H9 (cell line): ENCODE results near the gene ADRM1. TPM values are rescaled to one million over a fixed set of nuclear protein-coding genes. Genes with fewer than 3 reads are reported as not detected.

Experiments used
- DNase-seq: peaks from one replicate; pipeline ENCODE4 v3.0.0-alpha.2; 2017
- H2AFZ ChIP-seq: one replicate; pipeline ENCODE4 v1.6.1; 2013; ENCODE audit warnings: mild to moderate bottlenecking, low read length, control low read depth, moderate library complexity
- H2AK5ac ChIP-seq: 2 replicates; pipeline ENCODE4 v1.6.1; 2013; ENCODE audit warnings: low read length, control low read depth, mixed read lengths; ENCODE audit not compliant: insufficient read length
- H2BK120ac ChIP-seq: one replicate; pipeline ENCODE4 v1.6.1; 2013; ENCODE audit warnings: low read depth, mild to moderate bottlenecking, low read length, control low read depth, inconsistent platforms; ENCODE audit not compliant: poor library complexity, severe bottlenecking
- H2BK12ac ChIP-seq: 2 replicates; pipeline ENCODE4 v1.6.1; 2013; ENCODE audit warnings: low read length, control low read depth, mixed read lengths, low read depth; ENCODE audit not compliant: insufficient read length
- H2BK15ac ChIP-seq: 2 replicates; pipeline ENCODE4 v1.6.1; 2013; ENCODE audit warnings: low read depth, low read length, control low read depth
- H2BK20ac ChIP-seq: one replicate; pipeline ENCODE4 v1.6.1; 2013; ENCODE audit warnings: low read depth, mild to moderate bottlenecking, low read length, control low read depth, inconsistent platforms; ENCODE audit not compliant: poor library complexity, severe bottlenecking
- H2BK5ac ChIP-seq: 2 replicates; pipeline ENCODE4 v1.6.1; 2013; ENCODE audit warnings: low read length, control low read depth, mixed read lengths; ENCODE audit not compliant: insufficient read length
- H3K14ac ChIP-seq: 2 replicates; pipeline ENCODE4 v1.6.1; 2013; ENCODE audit warnings: low read length, control low read depth; ENCODE audit not compliant: insufficient read depth
- H3K18ac ChIP-seq: 2 replicates; pipeline ENCODE4 v1.6.1; 2013; ENCODE audit warnings: low read depth, mild to moderate bottlenecking, mixed read lengths, low read length, control low read depth; ENCODE audit not compliant: insufficient read length
- H3K23ac ChIP-seq: 2 replicates; pipeline ENCODE4 v1.6.1; 2013; ENCODE audit warnings: low read length, control low read depth, mixed read lengths, low read depth; ENCODE audit not compliant: insufficient read length
- H3K23me2 ChIP-seq: 2 replicates; pipeline ENCODE4 v1.6.1; 2013; ENCODE audit warnings: low read depth, mild to moderate bottlenecking, mixed read lengths, low read length, control low read depth; ENCODE audit not compliant: insufficient read length, poor library complexity, severe bottlenecking
- H3K27ac ChIP-seq: 2 replicates; pipeline ENCODE4 v1.5.1; 2013; ENCODE audit warnings: low read length, control low read depth, mixed read lengths, low read depth; ENCODE audit not compliant: insufficient read length
- H3K27me3 ChIP-seq: 2 replicates; pipeline ENCODE4 v1.6.1; 2013; ENCODE audit warnings: low read length, control low read depth, inconsistent platforms; ENCODE audit not compliant: insufficient read depth
- H3K4ac ChIP-seq: 2 replicates; pipeline ENCODE4 v1.6.1; 2013; ENCODE audit warnings: low read depth, mild to moderate bottlenecking, control low read depth, inconsistent platforms, low read length, moderate library complexity
- H3K4me1 ChIP-seq: 2 replicates; pipeline ENCODE4 v1.6.1; 2013; ENCODE audit warnings: low read length, control low read depth, inconsistent platforms; ENCODE audit not compliant: insufficient read depth
- H3K4me2 ChIP-seq: 2 replicates; pipeline ENCODE4 v1.6.1; 2013; ENCODE audit warnings: low read length, control low read depth, mixed read lengths; ENCODE audit not compliant: insufficient read length, insufficient read depth
- H3K56ac ChIP-seq: 2 replicates; pipeline ENCODE4 v1.6.1; 2013; ENCODE audit warnings: low read depth, mild to moderate bottlenecking, mixed read lengths, low read length, control low read depth; ENCODE audit not compliant: insufficient read length
- H3K79me1 ChIP-seq: 2 replicates; pipeline ENCODE4 v1.6.1; 2013; ENCODE audit warnings: low read depth, mild to moderate bottlenecking, moderate library complexity, low read length, control low read depth, inconsistent platforms; ENCODE audit not compliant: insufficient read depth, poor library complexity, severe bottlenecking
- H3K79me2 ChIP-seq: 2 replicates; pipeline ENCODE4 v1.6.1; 2013; ENCODE audit warnings: low read length, control low read depth, inconsistent platforms; ENCODE audit not compliant: insufficient read depth
- H3K9ac ChIP-seq: 2 replicates; pipeline ENCODE4 v1.6.1; 2013; ENCODE audit warnings: low read length, control low read depth, mixed read lengths; ENCODE audit not compliant: insufficient read length; ENCODE audit errors: extremely low read depth
- H3K9me3 ChIP-seq: one replicate; pipeline ENCODE4 v1.6.1; 2013; ENCODE audit warnings: low read depth, low read length, inconsistent platforms; ENCODE audit not compliant: control insufficient read depth
- H3T11ph ChIP-seq: one replicate; pipeline ENCODE4 v1.6.1; 2013; ENCODE audit warnings: mild to moderate bottlenecking, low read length, control low read depth, inconsistent platforms
- H4K20me1 ChIP-seq: one replicate; pipeline ENCODE4 v1.6.1; 2013; ENCODE audit not compliant: control insufficient read depth, insufficient read length, insufficient read depth
- H4K5ac ChIP-seq: 2 replicates; pipeline ENCODE4 v1.6.1; 2013; ENCODE audit warnings: low read depth, mild to moderate bottlenecking, mixed read lengths, low read length, control low read depth; ENCODE audit not compliant: insufficient read length
- H4K8ac ChIP-seq: replicated peaks from 2 replicates; pipeline ENCODE4 v1.6.1; 2013; ENCODE audit warnings: low read length, control low read depth, mixed read lengths, low read depth; ENCODE audit not compliant: insufficient read length
- H4K91ac ChIP-seq: 2 replicates; pipeline ENCODE4 v1.6.1; 2013; ENCODE audit warnings: low read depth, mild to moderate bottlenecking, moderate library complexity, mixed read lengths, low read length, control low read depth; ENCODE audit not compliant: insufficient read length
- H3K27ac Mint-ChIP-seq, 3 experiments: 2 replicates in 2 of 3; 3 replicates in 1 of 3; pipeline ENCODE4 v1.8.0; 2020 to 2021; ENCODE audit warnings: mixed read lengths in 3 of 3, mild to moderate bottlenecking in 1 of 3, moderate library complexity in 1 of 3
- H3K27me3 Mint-ChIP-seq: 2 replicates; pipeline ENCODE4 v1.8.0; 2021; ENCODE audit warnings: low read depth, mild to moderate bottlenecking, moderate library complexity, mixed read lengths
- H3K36me3 Mint-ChIP-seq, 3 experiments: 2 replicates in 2 of 3; 3 replicates in 1 of 3; pipeline ENCODE4 v1.8.0; 2020 to 2021; ENCODE audit warnings: low read depth in 3 of 3, mixed read lengths in 3 of 3; ENCODE audit not compliant: insufficient read depth in 1 of 3
- H3K4me1 Mint-ChIP-seq, 2 experiments: 2 replicates each; pipeline ENCODE4 v1.8.0; 2020; ENCODE audit warnings: mixed read lengths in 2 of 2
- H3K4me3 Mint-ChIP-seq, 2 experiments: 2 replicates in 1 of 2; 3 replicates in 1 of 2; pipeline ENCODE4 v1.8.0; 2020 to 2021; ENCODE audit warnings: mild to moderate bottlenecking in 2 of 2, mixed read lengths in 2 of 2, moderate library complexity in 1 of 2
- H3K9me3 Mint-ChIP-seq, 2 experiments: 2 replicates in 1 of 2; 3 replicates in 1 of 2; pipeline ENCODE4 v1.8.0; 2020; ENCODE audit warnings: mild to moderate bottlenecking in 2 of 2, mixed read lengths in 2 of 2, moderate library complexity in 1 of 2
- CTCF ChIP-seq: fragments of 200-600 bp; sonication (generic); conservative IDR thresholded peaks from 3 replicates; pipeline ENCODE4 v1.8.0; 2021; ENCODE audit warnings: antibody characterized with exemption, mild to moderate bottlenecking
- WGBS: extraction: QIAGEN DNeasy Blood & Tissue Kit; methylation state at CpG from one replicate; pipeline ENCODE4 v1.1.7; 2013; ENCODE audit warnings: missing lambda C conversion rate, low lambda C conversion rate, mixed read lengths; ENCODE audit not compliant: insufficient read length; ENCODE audit errors: extremely low coverage; 5-methylcytosine and 5-hydroxymethylcytosine counted together
- total RNA-seq: library from RNA; stranded (reverse); gene quantifications from 2 replicates; pipeline ENCODE4 v1.2.1, GENCODE V29; 2021

ADRM1 gene
- total RNA-seq, 1 experiment from 2014 or later = 153 TPM

GRCh38 chr20:62299666-62300236 is 3.0 kb upstream of the ADRM1 start:
- Mint-ChIP-seq H3K4me1 (peaks cover 7 to 15% of the 10 kb centered on the region in 2 experiments), H3K27ac (peak overlapping the region in 1 of 3 experiments; percentile 75; a peak in 2 of 7 replicates)

More at GRCh38 chr20:62299666-62300236, 3.0 kb upstream of the ADRM1 start:
- peak; percentile 28 for DNase-seq
- no peak overlapping the region for H3K18ac ChIP-seq
- TF ChIP-seq CTCF = no peak
- peaks cover 16% of the 10 kb centered on the region; the same call in 1 of the 2 replicates for H3K79me2 ChIP-seq
- peaks cover 9 to 25% (median 25%) of the 10 kb centered on the region in 3 experiments for H3K36me3 Mint-ChIP-seq
- H3K27ac ChIP-seq = no peak overlapping the region
- WGBS = no CpG with 5 or more reads among the region's 12 CpGs
- H3K4ac ChIP-seq = no peak overlapping the region
- no peaks in the 10 kb centered on the region; the same call in 1 of the 2 replicates for H3K4me1 ChIP-seq
- no peak overlapping the region for H4K91ac ChIP-seq
- no peak overlapping the region for H3K14ac ChIP-seq
- H3K27me3 Mint-ChIP-seq = no peaks in the 10 kb centered on the region
- no peak overlapping the region for H3K56ac ChIP-seq
- H3K27me3 ChIP-seq = no peaks in the 10 kb centered on the region
- H2AK5ac ChIP-seq = no peak overlapping the region
- H3K9ac ChIP-seq = no peak overlapping the region
- H3K9me3 ChIP-seq = no peaks in the 10 kb centered on the region
- no peak overlapping the region for H3K4me2 ChIP-seq
- H2AFZ ChIP-seq = no peak overlapping the region
- no peak overlapping the region for H3K4me3 Mint-ChIP-seq
- no peaks in the 10 kb centered on the region for H3K79me1 ChIP-seq
- H3K23ac ChIP-seq = no peak overlapping the region
- H2BK5ac ChIP-seq = no peak overlapping the region
- H2BK20ac ChIP-seq = no peak overlapping the region
- H4K5ac ChIP-seq = no peak overlapping the region
- H2BK15ac ChIP-seq = no peak overlapping the region
- H4K8ac ChIP-seq = no peak overlapping the region
- H2BK12ac ChIP-seq = no peak overlapping the region
- peaks cover 7% of the 10 kb centered on the region for H3K23me2 ChIP-seq
- H3K9me3 Mint-ChIP-seq = no peaks in the 10 kb centered on the region
- no peaks in the 10 kb centered on the region for H4K20me1 ChIP-seq
- H2BK120ac ChIP-seq = no peak overlapping the region
- no peak overlapping the region for H3T11ph ChIP-seq
